ENCODE measurements around the gene MARK1.

Gene MARK1

DNA sequence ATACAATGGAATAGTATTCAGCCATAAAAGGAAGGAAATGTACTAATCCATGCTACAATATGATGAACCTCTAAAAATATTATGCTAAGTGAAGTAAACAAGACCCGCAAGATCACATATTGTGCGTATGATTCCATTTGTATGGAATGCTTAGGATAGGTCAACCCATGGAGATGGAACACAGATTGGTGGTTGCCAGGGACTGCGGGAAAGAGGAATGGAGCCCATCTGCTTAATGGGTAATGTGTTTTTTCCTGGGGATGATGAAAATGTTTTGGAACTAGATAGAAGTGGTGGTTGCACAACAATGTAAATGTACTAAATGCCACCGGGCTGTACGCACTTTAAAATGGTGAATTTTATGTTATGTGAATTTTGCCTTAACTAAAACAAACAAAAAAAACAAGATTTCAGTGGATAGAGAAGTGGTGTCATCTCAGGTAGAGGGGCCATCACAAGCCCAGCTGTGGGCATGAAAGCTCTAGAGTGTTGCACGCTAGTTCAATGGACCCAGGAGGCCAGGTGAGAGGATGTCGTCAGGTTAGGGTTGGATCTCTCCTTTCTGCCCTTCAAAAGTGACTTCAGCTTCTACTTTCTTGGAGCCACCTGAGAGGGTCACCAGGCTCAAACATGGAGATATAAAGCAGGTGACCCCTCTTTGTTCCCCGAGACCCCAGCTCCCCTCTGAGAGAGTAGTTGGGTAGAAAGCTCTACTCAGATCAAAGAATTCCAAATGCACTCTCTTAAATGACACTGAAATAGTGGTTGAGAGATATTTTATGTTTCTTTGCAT, 164.7 kb downstream of the MARK1 start:
- no peak for DNase-seq

DNA sequence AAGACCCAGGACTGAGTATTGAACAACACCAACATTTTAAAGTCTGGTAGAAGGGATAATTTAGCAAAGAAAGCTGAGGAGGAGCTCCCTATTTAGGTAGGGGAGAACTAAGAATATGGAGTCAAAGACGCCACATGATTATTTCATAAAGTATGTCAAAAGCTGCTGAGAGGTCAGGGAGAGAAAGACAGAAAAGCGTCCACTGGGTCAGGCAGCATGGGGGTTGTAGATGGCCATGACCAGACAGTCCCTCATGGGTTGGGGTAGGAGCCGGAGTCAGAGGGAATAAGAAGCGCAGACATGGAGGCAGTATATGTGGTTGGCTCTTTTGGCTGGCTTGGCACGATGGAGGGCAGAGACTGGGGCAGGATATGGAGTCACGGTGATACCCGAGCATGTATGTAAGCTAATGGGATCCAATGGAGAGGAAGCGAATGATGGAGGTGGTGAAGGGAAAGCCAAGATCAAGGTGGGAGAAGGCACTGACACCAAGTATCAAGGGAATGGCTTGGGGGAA, 167.0 kb downstream of the MARK1 start:
- DNase-seq, result no peak

DNA sequence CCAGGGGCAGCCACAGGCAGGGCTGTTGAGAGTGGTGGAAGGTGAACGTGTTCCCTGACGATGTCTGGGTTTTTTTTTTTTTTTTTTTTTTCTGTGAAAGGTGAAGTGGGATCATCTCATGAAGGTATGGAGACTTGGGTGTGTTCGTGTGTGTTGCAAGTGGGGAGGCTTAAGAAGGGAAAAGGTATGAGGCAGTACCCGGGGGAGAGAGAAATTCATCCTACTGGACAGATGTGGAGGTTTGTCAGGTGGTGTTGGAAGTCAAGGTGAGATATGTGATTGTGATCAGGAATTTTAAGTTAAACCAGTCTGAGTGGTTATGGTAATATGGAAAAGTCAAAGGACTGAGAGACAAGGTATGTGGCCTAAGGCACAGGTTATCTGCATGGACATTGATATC, 167.5 kb downstream of the MARK1 start:
- no peak for DNase-seq

DNA sequence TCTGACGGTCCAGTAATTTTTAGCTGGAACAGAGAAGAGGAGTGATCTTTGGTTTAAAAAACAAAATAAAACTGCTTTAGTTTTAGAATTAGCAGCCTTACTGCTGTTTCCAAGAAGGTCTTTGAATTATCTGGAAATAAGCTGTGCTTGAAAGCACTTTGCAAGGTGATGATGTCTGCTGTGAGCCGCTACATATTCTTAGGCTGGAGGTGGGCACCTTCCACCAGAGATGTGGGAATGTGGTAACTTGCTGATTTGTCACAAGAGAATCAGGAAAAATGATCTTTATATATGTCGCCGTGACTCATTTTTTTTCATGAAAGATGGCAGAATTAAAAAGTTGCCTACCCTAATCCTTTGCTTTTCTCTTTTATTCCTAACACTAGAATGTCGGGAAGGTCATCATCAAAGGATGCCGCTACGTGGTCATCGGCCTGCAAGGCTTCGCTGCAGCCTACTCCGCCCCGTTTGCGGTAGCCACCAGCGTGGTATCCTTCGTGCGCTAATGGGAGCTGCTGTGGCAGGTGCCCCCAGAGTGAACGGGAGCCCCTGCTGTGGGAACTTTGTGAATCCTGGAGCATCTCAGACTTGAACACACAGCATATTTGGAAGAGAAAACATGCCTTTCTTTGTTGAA, 168.4 kb downstream of the MARK1 start:
- no peak for DNase-seq

DNA sequence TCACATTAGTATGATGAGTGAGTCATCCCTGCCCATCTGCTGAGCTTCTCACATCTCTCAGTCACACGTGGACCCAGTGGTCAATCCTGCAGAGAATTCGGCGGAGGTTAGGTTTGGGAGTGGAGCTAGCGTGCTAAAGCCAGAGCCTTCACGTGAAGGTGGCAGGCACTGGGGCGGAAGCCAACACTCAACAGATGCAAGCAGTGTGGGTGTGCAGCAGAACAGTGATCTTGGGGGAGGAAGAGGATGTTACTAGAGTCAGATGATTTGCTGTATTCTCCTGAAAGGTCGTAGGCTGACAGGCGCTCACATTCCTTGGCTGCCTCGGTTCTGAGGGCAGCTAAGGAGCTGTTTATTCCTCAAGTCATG, 168.9 kb downstream of the MARK1 start:
- DNase-seq, result no peak

DNA sequence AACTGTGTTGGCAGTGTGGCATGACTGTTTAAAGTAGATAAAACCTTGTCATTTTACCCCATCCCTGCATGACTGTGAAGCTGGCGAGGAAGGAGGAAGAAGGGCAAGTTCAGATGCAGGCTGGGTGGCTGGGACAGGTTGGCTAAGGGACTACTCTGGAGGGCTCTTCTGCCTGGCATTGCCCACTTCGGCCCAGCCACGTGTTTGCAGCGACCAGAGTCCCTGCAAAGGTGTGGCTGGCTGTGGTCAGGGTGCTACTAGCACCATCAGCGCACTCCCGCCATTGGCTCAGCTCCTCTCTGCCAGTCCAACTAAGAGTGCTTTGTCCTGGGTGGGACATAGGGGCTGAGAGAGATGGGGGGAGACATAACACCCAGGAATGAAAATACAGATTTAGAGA, 169.4 kb downstream of the MARK1 start:
- no peak for DNase-seq

DNA sequence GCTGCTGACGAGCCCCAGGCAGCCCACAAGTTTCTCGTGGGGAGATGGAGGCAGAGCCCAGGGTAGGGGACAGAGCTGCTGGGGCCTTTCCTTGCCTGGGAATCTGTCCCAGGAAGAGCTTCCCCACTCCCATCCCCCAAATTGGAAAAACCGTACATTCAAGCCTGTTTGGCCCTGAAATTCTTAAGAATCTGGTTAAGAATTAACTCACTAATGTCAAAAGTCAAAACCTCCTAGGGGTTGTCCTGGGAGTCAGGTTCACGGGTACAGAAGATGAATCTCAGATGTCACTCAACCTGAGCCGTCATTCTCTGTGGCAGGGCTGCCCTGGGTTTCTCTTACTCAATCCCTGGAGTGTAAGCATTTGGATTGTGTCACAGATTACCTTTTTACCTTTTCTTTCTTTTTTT, 170.7 kb downstream of the MARK1 start:
- DNase-seq, result no peak

DNA sequence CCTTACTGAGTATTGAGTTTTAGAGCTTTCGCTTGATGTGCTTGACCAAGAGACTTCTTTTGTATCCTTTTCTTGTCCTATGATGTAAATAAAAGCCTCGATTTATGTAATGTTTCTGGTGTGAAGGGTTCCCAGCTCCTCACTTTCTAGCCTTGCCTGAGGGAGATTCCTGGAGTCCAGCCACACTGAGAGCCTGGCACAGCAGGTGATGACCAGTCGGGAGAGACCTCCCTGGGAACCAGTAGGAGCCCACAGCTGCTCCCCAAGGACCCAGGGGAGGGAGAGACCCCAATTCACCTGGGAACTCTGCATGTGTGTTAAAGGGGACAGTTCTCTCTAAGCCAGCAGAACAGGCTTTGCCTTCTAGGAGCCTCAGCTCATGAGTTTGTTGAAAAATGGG, 171.1 kb downstream of the MARK1 start:
- DNase-seq, result no peak

DNA sequence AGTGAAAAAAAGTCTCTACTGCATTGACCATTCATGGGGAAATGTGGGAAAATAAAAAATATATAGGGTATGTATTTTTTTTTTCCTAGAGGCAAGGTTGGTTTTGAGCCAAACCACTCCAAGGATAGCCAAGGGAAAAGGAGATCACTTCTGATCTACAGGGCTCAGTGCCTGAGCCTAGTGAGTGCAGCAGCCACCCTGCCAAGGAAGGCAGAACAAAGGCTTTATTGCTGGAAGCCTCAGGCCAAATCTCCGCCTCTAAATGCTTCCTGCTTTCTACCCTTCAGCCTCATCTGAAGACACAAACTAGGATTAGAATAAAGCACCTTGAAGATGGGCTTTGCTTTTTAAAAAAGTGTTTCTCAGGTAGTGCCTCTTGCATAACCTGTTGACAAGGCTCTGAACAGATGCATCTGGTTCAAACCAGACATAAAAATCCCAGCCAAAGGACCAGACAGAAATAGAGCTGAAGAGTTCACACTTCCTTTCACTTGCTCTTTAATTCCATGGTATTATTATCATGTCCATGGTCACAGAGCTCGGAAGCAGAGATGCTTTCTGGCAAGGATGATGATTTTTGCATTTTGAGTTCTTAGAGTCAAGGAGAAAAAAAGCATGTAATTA, 172.7 kb downstream of the MARK1 start:
- no peak for DNase-seq

DNA sequence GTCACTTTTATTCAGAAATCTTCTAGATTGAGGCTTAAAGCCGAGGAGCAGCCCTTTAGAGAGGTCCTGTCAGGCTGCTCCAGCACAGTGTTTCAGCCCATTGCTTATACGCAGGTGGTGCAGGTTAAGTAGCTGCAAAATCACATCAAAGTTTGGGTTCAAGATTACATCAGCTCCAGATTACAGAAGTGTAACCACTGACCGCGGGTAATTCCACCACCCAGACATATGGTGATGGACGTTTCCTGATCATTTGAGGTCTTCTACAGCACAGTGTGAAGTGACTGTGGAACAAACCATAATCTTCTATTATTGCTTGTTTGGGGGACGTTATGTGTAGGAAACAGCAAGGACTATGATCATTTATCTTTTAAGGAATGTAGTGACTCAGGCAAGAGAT, 174.0 kb downstream of the MARK1 start:
- no peak for DNase-seq

DNA sequence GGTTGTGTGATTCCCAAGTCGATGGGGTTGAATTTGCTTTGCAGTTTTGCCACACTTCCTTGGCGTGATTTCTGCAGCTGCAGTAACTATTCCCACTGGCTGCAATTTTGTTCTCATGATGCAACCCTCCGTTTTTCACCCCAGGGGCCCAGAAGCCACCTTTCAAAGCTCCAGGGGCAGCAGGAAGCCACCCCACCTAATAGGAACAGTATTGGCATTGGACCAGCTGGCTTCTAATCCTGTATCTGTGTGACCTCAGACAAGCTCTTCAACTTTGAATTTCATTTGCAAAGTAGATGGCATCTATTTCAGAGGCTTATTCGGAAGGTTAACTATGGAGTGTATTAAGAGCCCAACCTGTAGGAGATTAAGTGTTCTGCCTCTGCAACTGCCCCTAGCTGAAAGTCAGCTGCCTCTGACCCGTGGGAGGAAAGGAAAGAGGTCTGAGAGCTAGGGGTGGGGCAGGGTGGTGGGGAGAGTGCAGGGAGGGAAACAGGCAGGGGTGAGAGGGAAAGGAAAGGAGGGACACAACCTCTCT, 174.9 kb downstream of the MARK1 start:
- DNase-seq, result no peak

DNA sequence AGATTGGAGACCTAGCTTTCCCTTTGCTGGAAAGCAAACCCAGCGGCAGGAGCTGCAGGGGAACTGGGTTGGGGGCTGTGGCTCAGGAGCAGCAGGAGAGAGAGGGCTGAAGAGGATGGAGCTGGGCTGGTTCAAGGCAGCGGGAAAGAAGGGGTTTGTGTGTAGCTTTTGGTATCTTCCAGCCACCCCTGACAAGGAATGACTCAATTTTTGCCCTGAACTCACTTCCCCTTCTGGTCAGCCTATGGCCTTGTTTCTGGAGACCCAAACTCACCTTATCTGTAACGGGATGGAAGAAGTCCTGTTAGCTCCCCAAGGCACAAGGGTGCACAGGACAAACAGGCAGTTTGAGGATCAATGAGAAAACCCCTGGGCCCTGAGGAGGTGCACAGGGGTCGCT, 175.4 kb downstream of the MARK1 start:
- DNase-seq, result no peak

DNA sequence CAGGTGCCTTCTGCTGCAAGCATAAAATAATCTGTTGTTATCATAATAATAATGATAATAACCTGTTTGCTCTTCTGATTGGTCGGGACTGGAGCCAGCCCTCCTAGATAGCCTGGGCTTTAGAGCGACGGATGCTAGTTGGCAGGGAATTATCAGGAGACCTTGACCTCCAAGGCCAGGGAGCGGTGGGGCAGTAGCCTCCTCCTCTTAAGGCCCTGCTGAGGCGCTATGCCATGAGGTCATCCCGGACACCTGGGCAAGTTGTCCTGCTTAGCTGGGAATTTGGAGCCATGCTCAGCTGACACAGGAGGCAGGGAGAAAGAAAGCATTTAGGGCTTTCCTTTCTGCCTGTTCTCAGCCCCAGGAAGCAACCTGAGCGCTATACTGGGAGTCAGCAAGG, 177.8 kb downstream of the MARK1 start:
- no peak for DNase-seq

DNA sequence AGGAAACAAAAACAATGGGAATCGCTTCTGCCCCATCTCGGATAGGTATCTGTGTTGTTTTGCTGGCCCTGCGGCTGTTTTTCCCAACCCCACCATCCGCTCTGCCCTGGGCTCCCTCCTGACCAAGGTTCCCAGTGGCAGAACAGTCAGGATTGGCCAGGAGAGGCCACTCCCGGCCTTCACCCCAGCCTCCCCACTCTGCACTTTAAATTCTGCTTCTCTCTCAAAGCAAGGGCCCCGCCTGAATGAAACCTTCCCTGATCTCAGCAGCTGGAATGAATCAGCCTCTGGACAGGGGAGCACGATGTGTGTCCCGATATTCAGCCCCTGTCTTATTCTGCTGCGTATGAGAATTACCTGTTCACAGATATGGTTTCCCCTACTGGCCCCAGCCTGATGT, 178.5 kb downstream of the MARK1 start:
- DNase-seq, result no peak

DNA sequence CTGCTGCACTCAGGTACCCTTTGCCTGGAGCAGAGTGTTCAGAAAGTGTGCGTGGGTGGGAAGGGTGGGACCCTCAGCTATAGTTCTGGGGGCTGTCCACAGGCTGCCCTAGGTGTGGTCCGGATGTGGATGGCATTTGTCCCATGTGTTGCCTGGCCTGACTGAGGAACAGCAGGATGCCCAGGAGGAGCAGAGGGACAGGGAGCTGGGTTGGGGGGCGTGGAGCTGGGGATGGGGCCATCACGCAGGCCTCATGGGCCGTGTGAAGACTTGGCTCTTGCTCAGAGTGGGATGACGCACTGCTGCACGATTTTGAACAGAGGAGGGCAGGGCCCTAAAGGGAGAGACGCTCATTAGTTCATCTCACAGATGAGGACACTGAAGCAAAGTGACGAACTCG, 179.2 kb downstream of the MARK1 start:
- DNase-seq, result no peak

DNA sequence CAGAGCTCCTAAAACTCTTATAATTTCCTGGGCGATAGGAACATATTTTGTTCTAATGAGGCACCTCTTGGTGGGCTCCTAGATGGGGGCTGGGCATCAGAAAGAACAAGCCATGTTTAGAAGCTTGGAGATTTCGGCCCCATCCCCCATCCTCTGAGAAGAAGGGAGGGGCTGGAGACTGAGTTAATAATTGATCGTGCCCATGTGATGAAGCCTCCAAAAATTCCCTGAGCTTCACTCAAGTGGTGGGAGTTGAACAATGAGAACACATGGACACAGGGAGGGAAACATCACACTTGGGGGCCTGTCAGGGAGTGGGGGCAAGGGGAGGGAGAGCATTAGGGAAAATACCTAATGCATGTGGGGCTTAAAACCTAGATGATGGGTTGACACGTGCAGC, 180.3 kb downstream of the MARK1 start:
- DNase-seq, result no peak

DNA sequence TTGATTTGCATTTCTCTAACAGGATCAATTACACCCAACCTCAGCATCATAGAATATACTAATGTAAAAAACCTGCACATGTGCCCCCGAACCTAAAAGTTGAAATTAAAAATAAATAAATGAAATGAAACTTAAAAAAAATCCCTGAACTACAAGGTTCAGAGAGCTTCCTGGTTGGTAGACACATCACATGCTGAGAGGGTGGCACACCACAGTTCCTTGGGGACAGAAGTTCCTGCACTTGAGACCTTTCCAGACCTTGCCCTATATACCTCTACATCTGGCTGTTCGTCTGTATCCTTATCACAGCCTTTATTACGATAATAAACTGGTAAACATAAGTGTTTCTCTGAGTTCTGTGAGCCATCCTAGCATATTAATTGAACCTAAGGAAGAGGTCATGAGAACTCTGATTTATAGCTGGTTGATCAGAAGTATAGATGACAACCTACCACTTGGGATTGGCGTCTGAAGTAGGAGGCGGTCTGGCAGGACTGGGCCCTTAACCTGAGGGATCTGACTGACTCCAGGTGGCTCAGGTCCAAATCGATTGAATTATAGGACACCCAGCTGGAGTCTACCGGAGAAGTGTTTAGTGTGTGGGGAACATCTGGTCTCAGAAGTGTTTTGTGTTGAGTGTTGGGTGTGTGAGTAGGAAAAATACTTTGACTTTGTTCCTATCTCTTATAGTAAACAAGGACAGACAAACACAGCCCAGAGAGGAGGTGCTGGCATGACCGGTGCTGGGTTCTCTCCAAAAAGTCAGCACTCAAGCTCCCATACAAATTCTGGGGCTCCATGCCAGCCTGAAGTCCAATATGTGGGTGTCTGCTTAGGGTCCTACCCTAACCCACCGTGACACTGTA, 181.2 kb downstream of the MARK1 start:
- DNase-seq, result no peak

DNA sequence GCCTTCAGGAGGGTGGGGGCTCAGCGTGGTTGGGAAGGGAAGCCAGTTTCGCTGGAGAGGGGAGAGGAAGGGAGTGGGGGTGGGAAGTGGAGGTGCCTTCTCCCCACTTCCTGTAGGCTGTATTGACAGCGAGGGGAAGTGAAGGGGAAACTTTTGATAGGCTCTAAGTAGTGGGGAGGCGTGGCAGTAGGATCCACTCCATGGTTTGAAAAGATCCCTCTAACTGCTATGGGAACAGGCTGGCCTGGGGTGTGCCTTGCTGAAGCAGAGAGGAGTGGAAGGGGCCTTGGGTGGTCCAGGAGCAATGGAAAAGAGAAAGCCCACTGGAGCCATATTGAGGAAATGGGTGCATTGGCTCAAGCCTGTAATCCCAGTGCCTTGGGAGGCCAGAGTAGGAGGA, 182.4 kb downstream of the MARK1 start:
- DNase-seq, result no peak

DNA sequence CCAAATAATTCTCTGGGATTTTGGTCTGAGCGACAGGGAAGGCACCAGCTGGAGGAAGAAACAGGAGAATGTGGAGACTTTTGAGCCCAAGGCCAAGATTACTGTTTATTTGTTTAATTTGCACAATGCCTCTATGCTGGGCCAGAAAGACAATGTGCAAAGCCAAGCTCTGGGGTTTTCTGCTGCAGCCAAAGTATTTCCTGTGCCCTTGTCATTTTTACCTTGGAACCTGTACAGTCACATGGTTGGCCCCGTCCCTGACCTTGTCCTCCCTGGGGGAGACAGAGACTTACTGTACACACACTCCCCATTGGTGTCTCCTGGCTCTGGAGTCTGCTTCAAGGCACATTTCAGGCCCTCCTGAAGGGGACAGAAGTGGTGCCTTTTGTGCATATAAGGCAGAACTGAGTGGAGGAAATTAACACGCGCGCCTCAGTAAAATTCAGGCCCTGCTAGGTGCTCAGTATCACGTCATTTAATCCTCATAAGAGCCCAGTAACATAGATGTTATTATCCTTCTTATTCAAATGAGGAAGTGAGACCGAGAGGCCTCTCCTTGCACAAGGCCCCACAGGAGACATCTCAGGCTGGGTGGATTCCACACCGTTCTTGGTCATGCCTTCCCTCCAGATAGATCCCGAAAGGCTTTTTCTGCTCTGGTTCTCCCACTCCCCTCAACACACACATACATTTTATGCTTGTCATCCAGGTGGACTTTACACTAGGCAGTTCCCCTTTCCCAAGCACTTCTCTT, 183.3 kb downstream of the MARK1 start:
- DNase-seq, result no peak
